ENCODE data around the gene ZNF253. TPM values are rescaled to one million over a fixed set of nuclear protein-coding genes. Genes with fewer than 3 reads are reported as not detected.
"Not testable (repeated sequence)": the region's sequence is repeated elsewhere in the genome, so short reads cannot be mapped to it uniquely, and the experiment has no call there.

ZNF253 gene
- total and polyA plus RNA-seq, 12 donors: 2.4 to 13.0 (median 8.1) TPM

- peaks cover 0 to 12% (median 0%) of the 10 kb centered on the region in 11 donors for H3K9me3 ChIP-seq
- H3K27me3 ChIP-seq: peaks cover 0 to 15% (median 9%) of the 10 kb centered on the region in 7 donors
- no peaks in the 10 kb centered on the region for H3K36me3 ChIP-seq
- no peaks in the 10 kb centered on the region for H3K4me1 ChIP-seq
- 95 to 98% methylated on average over 2 of the region's 2 CpGs for WGBS, 2 donors
- no peak for ATAC-seq
- no peak overlapping the region for H3K4me3 ChIP-seq
- intact Hi-C loops (cut with DNase I): no loop called here
- no peak for TF ChIP-seq CTCF (IDR thresholded peaks at IDR 0.05)
- H3K27ac ChIP-seq: no peak overlapping the region
- no peak for DNase-seq
These were observed 6.9 kb upstream of the ZNF253 start for GRCh38 chr19:19858751-19859150.

GRCh38 chr19:19860756-19861390 is 4.8 kb upstream of the ZNF253 start:
- no peak for ATAC-seq
- Histone ChIP-seq H3K27ac (no peak overlapping the region), H3K36me3 (no peaks in the 10 kb centered on the region), H3K4me3 (peak overlapping the region in 5 of 10 donors; percentile 13 to 28 (median 24)), H3K9me3 (peaks cover 0 to 16% (median 0%) of the 10 kb centered on the region in 11 donors), H3K27me3 (peaks cover 0 to 15% (median 9%) of the 10 kb centered on the region in 7 donors), H3K4me1 (peaks cover 0 to 6% (median 0%) of the 10 kb centered on the region in 9 donors)
- 8 to 15% methylated on average over 29 of the region's 29 CpGs for WGBS, 2 donors
- DNase-seq: peak in 1 of 2 donors; percentile 15
- no peak for TF ChIP-seq CTCF (IDR thresholded peaks at IDR 0.05)
- intact Hi-C loops (cut with DNase I): loop anchor here in 1 of 10 donors (5.0 kb wide), 1 partner anchor 39 kb away; the partner anchor contains the start of gene ZNF506

- WGBS, 2 donors: 2% methylated on average over 23 of the region's 23 CpGs
- H3K27me3 ChIP-seq: no peaks in the 10 kb centered on the region
- H3K27ac ChIP-seq: peak overlapping the region; percentile 85 to 98 (median 92)
- peaks cover 0 to 57% (median 38%) of the 10 kb centered on the region in 9 donors for H3K4me1 ChIP-seq
- intact Hi-C loops (cut with DNase I): loop anchor here in 5 of 10 donors (5.0 kb wide), 3 partner anchors 36 to 134 kb away; partner anchors contain the start of genes ZNF93 (in 3 of the 5), ZNF506 (in 2 of the 5) and ZNF14 (in 1 of the 5)
- peak overlapping the region; percentile 58 to 90 (median 72) for H3K4me3 ChIP-seq
- TF ChIP-seq CTCF (IDR thresholded peaks at IDR 0.05): no peak
- ATAC-seq: no peak
- peaks cover 0 to 31% (median 0%) of the 10 kb centered on the region in 11 donors for H3K9me3 ChIP-seq
- DNase-seq: peak in 1 of 2 donors; percentile 12
- H3K36me3 ChIP-seq: peaks cover 0 to 5% (median 0%) of the 10 kb centered on the region in 9 donors
These were observed 1.0 kb downstream of the ZNF253 start for GRCh38 chr19:19866611-19867248.

- H3K4me3 ChIP-seq; DNase-seq; intact Hi-C loops (cut with DNase I); H3K27me3 ChIP-seq; ATAC-seq: not testable (repeated sequence)
- peaks cover 0 to 19% (median 5%) of the 10 kb centered on the region in 9 donors for H3K36me3 ChIP-seq
- peaks cover 0 to 72% (median 51%) of the 10 kb centered on the region in 9 donors for H3K4me1 ChIP-seq
- peaks cover 0 to 54% (median 0%) of the 10 kb centered on the region in 11 donors for H3K9me3 ChIP-seq
- 82 to 84% methylated on average over 5 of the region's 5 CpGs for WGBS, 2 donors
- peak overlapping the region in 2 of 10 donors; percentile 6 to 10 for H3K27ac ChIP-seq
These were observed 4.4 kb downstream of the ZNF253 start for GRCh38 chr19:19870086-19870485.

Data from heart right ventricle (tissue), 16 donors.